D721Med (cell line): ENCODE data around the gene GPR39.

Experiments used
- DNase-seq: peaks from one replicate; pipeline ENCODE4 v3.0.0; 2011; ENCODE audit warnings: low spot score; ENCODE audit not compliant: insufficient read length
- FAIRE-seq: peaks from 2 replicates; lab custom pipeline; 2011; peaks lifted over from hg19 to GRCh38; lab: Jason Lieb, UNC
- TF ChIP-seq, protein P1 (sequence below): IDR thresholded peaks from 2 replicates; pipeline ENCODE4 v1.5.1; 2012; ENCODE audit warnings: mild to moderate bottlenecking, control low read depth; ENCODE audit not compliant: insufficient read depth; ENCODE audit errors: missing control alignments

Gene GPR39

DNA sequence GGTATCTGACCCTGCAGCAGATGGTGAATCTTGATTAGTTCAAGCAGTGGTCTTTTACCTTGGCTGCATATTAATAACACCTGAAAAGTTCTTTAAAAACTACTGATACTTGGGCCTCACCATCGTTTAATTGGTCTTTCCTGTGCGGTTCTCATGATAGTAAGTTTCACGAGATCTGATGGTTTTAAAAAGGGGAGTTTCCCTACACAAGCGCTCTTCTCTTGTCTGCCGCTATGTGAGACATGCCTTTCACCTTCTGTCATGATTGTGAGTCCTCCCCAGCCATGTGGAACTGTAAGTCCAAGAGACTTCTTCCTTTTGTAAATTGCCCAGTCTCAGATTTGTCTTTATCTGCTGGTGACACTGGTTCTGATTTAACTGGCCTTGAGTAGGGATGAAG lies 151.1 kb downstream of the GPR39 start:
- DNase-seq (no peak), FAIRE-seq (no peak)
- TF ChIP-seq, protein P1, sequence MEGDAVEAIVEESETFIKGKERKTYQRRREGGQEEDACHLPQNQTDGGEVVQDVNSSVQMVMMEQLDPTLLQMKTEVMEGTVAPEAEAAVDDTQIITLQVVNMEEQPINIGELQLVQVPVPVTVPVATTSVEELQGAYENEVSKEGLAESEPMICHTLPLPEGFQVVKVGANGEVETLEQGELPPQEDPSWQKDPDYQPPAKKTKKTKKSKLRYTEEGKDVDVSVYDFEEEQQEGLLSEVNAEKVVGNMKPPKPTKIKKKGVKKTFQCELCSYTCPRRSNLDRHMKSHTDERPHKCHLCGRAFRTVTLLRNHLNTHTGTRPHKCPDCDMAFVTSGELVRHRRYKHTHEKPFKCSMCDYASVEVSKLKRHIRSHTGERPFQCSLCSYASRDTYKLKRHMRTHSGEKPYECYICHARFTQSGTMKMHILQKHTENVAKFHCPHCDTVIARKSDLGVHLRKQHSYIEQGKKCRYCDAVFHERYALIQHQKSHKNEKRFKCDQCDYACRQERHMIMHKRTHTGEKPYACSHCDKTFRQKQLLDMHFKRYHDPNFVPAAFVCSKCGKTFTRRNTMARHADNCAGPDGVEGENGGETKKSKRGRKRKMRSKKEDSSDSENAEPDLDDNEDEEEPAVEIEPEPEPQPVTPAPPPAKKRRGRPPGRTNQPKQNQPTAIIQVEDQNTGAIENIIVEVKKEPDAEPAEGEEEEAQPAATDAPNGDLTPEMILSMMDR: no peak

DNA sequence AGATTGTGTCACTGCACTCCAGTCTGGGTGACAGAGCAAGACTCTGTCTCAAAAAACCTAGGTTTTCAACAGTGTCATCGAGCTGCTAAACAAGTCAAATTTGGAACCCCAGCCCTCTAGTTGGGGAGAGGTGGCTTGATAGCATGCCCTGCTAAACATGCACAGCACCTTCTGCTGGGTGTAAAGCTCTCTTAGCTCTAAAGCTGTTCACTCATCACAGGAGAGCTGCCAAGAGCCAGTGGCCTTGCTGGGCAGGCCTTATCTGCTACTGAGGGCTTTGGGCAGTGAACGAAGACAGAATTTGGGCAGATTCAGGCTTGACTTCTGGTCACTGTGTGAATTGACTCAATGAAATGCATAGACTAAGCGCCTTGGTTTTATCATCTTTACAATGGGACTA lies 152.1 kb downstream of the GPR39 start:
- DNase-seq: no peak
- TF ChIP-seq, protein P1: no peak
- no peak for FAIRE-seq

- DNase-seq (no peak), FAIRE-seq (no peak)
- TF ChIP-seq, protein P1: no peak
These were observed 156.9 kb downstream of the GPR39 start for GRCh38 chr2:132573444-132574007.

DNA sequence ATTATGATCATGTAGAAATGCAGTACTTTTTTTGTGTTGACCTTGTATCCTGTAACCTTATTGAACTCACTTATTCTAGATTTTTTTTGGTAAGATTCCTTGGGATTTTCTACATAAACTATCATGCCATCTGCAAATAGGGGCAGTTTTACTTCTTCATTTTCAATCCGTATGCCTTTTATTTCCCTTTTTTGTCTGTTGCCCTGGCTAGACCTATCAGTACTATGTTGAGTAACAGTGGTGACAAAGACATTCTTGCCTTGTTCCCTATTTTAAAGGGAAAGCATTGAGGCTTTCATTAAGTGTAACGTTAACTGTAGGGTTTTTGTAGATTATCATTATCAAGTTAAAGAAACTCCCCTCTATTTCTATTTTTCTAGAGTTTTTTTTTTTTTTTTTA lies 161.1 kb downstream of the GPR39 start:
- TF ChIP-seq, protein P1: no peak
- DNase-seq (no peak), FAIRE-seq (no peak)

- TF ChIP-seq, protein P1: no peak
- FAIRE-seq (no peak), DNase-seq (no peak)
These were observed 165.0 kb downstream of the GPR39 start for GRCh38 chr2:132581591-132581990.

- FAIRE-seq (no peak), DNase-seq (no peak)
- TF ChIP-seq, protein P1: no peak
These were observed 165.6 kb downstream of the GPR39 start for GRCh38 chr2:132581991-132582738.
